ENCODE data around the gene USP48.

- TF ChIP-seq TARDBP (IDR thresholded peaks at IDR 0.05), result no peak
- no peak for TF ChIP-seq FOXK2 (IDR thresholded peaks at IDR 0.05)
- TF ChIP-seq NFRKB (IDR thresholded peaks at IDR 0.05), result no peak
- TF ChIP-seq SP1 (IDR thresholded peaks at IDR 0.05), result no peak
- TF ChIP-seq CTBP1 (IDR thresholded peaks at IDR 0.05; ENCODE audit: borderline replicate concordance), result no peak
- no peak for TF ChIP-seq ELF4 (IDR thresholded peaks at IDR 0.05)
- TF ChIP-seq FOXM1 (IDR thresholded peaks at IDR 0.05; ENCODE audit: borderline replicate concordance), result no peak
- no peak for TF ChIP-seq BHLHE40 (IDR thresholded peaks at IDR 0.05; ENCODE audit: borderline replicate concordance)
- no peak for TF ChIP-seq L3MBTL2 (conservative IDR thresholded peaks at IDR 0.05)
- TF ChIP-seq ZNF384 (IDR thresholded peaks at IDR 0.05), result no peak
Observed at GRCh38 chr1:21821385-21822019, 38.6 kb upstream of the USP48 start.
